ENCODE data around the gene AP2A1.
A peak's percentile ranks its signal among the peaks of the same experiment; 100 is the strongest.
"Not testable (repeated sequence)": the region's sequence is repeated elsewhere in the genome, so short reads cannot be mapped to it uniquely, and the experiment has no call there.

The AP2A1 gene

DNA sequence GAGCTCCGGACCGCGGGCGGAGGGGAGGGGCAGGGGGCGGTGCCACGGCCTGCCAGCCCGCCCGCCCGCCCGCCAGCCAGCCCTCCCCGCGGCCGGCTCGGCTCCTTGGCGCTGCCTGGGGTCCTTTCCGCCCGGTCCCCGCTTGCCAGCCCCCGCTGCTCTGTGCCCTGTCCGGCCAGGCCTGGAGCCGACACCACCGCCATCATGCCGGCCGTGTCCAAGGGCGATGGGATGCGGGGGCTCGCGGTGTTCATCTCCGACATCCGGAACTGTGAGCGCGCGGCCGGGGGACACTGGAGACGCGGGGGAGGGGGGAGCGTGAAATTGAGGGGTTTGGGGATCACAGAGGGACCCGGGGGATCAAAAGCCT is at the start of gene AP2A1:
AP2A1 (plus strand) TSS at position 72 of the 370 bp plus-strand sequence; CDS start at position 205, 133 bp downstream.
- DNase-seq = no peak

DNA sequence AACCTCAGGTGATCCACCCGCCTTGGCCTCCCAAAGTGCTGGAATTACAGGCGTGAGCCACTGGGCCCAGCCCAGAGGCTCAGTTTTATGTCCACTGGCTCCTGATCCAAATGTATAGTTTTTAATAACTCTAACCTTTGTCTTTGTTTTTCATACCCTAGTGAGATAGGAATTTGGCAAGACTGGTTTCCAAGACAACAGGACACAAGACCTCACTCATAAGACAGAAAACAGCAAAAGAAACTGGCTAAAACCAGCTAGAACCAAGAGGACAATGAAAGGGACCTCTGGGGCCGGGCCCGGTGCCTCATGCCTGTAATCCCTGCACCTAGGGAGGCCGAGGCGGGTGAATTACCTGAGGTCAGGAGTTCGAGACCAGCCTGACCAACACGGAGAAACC is 48.3 kb upstream of the AP2A1 start:
- DNase-seq = no peak

DNA sequence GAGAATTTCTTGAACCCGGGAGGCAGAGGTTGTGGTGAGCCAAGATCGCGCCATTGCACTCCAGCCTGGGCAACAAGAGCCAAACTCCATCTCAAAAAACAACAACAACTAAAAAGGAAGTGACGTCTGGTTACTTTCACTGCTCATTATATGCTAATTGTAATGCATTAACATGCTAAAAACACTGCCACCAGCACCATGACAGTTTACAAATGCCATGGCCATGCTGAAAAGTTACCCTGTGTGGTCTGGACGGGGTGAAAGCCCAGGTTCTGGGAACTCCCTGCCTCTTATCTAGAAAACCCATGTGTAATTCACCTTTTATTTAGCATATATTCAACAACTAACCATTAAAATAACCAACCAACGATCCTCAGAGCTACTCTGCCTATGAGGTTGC is 47.8 kb upstream of the AP2A1 start:
- DNase-seq = no peak

DNA sequence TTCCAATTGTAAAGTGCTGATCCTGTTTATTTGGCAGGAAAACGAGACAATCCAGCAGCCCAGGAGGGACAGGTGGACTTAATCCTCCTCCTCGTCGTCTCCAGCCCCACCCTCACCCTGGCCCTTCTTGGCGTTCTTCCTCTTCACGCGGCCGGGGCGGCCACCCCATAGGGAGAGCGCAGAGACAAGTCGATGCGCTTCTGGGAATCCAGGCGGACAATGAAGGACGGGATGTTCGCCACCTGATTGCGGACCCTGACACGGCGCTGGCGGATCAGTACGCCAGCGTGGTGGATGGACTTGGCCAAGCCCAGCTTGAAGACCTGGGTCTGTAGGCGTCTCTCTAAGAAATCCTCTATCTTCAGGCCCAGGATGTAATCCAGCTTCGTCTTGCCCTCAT is 47.4 kb upstream of the AP2A1 start:
- DNase-seq = not testable (repeated sequence)

DNA sequence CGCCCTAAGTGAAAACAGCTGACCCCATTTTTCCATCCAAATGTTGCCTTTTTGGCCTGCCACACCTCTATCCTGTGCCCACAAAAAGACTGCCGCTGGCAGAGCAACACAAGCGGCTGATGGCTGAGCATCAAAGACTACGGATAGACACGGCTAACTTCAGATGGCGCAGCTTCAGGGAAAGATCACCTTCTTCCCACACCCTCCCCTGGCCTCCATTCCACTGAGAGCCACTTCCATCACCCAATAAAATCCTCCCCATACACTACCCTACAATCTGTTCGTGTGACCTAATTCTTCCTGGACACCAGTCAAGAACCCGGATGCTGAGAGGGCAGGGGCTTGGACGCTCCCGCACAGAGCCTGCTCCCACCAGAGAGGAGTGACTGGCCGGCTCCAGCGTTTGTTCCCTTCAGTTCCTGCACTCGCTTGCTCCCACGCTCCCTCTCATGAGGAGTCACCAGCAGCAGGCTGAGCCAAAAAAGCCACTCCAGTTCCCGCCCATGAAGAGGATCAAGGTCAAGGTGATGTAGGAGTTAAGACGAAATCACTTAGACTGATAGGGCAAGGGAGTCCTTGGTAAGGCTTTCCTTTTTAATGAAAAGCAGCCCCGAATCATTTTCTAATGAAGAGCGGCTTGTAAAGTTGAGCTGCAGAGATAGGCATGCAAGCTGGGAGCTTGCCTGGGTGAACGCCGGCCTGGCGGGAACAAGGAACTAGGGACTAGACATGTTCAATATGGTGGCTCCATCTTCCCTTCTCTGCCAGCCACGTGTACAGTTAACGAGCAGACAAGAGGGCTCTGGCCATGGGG is 39.4 kb upstream of the AP2A1 start:
- no peak for DNase-seq

DNA sequence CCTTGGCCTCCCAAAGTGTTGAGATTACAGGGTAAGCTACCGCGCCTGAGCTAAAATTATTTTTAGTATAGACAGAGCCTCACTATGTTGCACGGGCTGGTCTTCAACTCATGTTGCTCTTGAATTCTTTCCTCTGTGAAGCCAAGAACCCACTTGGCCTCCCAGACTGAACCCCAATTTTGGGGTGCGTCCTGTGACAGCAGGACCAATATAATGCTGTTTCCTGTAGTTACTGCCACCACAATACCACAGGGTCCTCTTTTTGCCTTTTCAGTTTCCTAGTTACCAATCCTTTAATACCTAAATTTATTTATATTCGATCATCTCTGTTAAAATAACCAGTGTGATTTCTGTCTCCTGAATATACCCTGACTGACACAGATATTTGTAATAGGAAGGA is 36.6 kb upstream of the AP2A1 start:
- DNase-seq = no peak

DNA sequence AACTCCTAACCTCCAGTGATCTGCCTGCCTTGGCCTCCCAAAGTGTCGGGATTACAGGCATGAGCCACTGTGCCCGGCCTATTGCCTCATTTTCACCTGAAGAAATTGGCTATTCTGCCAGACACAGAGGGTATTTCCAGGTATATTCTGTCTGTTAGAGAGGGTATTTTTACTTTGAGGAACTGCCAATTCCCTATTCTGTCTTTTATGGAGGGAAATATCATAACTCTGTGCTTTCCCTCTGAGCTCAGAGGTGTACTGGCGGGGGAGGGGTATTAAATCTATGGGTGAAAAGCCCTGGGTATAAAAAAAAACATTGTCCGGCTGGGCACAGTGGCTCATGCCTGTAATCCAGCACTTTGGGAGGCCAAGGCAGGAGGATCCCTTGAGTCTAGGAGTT is 28.5 kb upstream of the AP2A1 start:
- no peak for DNase-seq

DNA sequence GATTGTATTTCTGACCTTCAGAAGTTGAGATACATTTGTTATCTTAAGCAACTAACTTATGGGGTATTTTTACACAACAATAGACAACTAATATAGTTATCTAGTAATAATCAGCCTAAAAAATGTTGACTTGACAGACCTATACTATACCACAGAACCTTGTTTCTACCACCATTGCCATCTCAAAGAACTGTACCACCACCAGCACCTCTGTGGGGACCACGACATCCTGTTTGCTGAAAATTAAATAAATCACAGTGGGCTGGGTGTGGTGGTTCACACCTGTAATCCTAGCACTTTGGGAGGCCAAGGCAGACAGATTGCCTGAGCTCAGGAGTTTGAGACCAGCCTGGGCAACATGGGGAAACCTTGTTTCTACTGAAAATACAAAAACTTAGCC is 27.7 kb upstream of the AP2A1 start:
- DNase-seq = no peak

DNA sequence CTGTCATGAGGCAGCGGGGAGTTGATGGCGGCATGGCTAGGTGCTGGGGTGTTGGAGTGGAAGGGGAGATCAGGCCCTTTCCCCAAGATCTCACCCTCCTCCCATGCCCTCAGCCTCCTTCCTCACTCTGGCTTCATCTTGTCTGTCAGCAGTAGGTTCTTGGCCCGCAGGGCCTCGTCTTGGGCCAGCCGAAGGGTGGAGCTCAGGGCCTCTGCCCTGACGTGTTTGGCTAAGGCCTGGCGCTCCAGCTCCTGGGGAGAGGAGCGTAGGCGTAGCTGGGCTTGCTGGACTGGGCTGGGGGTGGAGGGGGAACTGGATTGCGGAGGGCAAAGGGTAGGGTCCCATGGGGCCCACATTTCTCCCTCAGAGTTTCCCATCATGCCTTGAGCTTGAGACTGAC is 26.9 kb upstream of the AP2A1 start:
- no peak for DNase-seq

DNA sequence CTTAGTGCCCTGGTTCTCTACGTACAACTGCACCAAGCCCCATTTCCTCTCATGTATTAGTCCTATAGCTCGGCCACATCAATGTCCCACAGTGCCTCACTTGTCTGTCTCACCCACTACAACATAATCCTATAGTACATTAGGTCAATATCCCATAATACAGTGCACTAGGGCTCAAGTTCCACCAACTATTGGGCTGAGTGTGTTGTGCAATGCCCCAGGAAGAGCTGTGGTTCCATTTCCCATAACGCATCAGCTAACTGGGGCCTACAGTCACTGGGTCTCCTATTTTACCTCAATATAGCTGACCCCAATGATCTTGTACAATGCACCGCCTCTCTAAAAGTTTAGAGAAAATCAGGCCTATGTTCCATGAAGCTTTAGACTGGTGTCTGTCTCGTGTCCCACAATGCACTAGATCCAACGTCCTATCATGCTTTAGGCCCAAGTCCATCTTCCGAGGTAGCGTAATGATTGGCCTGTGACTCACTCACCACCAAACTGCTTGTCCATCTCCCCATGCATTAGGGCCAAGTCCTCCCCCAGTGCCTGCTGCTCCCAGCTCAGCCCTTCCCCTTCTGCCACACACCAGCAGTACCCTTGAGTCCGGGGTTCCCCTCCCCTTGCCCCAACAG is 25.5 kb upstream of the AP2A1 start:
- no peak for DNase-seq

DNA sequence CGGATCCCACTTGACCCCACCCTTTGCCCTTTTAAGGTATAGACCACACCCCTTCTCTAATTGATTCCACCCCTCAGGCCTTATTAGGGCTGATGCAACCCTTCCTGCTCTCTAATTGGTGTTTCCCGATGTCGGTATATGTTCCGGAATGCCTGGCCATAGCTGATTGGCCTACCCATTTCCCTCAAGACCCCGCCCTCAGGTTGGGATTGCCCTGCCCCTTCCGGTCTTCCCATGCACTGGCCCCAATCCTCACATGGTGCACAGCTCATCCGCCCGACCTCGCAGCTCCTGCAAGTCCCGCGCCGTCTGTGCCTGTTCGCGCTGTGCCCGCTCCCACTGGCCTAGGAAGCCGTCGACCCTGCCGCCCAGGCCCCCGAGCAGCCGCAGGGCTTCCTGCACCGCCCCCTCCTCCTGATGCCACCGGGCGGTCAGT is 21.8 kb upstream of the AP2A1 start:
- DNase-seq = no peak

DNA sequence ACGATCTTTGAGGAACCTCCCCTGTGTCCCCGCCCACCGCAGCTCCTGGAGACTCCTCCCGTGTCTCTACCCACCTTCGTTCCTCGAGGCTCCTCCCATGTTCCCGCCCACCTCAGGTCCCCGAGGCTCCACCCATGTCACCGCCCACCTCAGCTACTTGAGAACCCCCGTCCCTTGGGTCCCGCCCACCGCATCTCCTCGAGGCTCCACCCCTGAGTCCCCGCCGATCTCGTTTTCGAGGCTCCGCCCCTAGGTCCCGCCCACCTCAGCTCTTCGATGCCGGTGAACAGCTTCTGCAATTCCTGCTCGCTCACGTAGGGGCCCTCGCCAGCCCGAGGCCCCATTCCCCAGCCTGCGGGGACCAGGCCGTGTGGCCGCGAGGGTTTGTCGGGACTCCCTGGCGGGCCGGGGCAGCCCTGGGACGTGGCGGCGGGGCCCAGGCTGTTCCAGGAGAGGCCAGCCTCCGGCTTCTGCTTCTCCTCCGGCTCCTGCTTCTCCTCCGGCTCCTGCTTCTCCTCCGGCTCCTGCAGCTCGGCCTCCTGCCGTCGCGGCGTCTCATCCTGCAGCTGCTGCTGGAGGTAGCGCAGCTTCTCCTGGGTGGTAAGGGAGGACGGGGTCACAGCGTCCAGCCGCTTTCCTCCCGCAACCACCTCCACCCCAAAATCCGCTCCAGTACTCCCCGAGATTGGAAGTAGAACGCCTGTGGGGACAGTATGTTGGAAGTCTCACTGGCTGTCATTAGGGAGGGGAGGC is 20.4 kb upstream of the AP2A1 start:
- DNase-seq = no peak

DNA sequence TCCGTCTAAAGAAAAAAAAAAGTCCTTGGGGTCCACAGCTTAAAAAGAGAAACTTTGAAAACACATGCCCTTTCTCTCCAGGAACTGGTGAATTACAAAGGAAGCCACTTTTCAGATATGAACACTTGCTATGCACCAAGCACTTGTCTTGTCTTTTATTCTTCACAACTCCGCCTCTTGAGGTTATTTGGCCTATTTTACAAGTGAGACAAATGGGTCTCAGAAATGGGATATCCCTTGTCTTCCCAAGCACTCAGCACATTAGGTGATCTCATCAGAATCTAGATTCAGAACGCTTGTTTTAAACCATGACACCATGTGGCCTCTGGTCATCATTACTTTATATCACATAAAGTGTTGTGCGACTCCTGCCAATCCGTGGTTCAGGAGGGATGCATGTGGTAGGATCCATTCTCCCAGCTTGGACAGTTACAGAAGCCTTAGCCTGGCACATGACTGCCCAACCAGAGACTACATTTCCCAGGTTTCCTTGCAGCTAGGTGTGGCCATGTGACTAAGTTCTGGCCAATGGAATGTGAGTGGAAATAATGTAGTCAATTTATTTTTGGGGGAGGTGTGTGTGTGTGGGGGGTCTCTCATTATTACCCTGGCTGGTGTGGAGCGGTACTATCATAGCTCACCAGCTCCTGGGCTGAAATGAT is 17.6 kb upstream of the AP2A1 start:
- DNase-seq = no peak

DNA sequence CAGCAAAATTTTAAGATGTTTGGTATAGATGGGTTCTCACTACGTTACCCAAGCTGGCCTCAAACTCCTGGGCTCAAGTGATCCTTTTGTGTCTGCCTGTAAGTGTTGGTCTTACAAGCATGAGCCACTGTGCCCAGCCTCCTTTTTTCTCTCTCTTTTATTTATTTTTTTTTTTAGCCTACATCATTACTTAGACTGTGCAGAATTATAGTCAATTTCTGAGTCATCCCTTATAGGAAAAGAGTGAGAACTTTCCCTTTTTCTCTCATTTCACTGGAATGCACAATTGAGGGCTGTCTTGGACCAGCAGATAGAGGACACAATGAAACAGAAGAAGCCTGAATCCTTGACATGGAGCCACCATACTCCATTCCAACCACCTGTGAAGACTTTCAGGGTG is 17.0 kb upstream of the AP2A1 start:
- DNase-seq = no peak

DNA sequence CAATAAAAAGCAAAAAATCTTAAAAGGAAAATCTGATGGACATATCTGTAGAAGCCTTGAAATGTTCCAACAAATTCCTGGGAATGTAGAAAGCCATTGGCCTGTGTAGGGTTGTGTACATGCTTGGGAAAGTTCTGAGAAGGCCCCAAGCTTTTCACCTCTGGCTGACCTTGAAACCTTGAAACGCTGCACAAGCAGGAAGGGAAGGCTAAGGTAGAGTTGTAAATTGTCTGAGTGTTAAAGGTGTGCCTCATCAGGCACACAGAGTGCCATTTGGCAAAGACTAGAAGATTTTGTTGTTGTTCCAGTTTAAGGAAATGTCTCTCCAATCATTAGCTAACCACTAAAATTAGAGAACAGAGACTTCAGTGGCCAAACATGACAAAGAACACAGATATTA is 14.1 kb upstream of the AP2A1 start:
- no peak for DNase-seq

DNA sequence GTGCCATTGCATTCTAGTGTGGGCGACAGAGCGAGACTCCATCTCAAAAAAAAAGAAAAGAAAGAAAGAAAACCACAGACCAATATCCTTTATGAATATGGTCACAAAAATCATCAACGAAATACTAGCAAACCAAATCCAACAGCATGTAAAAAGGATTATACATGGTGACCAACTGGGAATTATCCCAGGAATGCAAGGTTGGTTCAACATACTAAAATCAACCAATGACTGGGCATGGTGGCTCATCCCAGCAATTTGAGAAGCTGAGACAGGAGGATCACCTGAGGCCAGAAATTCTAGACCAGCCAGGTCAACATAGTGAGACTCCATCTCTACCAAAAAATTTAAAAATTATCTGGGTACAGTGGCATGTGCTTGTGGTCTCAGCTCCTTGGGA is 10.8 kb upstream of the AP2A1 start:
- no peak for DNase-seq

DNA sequence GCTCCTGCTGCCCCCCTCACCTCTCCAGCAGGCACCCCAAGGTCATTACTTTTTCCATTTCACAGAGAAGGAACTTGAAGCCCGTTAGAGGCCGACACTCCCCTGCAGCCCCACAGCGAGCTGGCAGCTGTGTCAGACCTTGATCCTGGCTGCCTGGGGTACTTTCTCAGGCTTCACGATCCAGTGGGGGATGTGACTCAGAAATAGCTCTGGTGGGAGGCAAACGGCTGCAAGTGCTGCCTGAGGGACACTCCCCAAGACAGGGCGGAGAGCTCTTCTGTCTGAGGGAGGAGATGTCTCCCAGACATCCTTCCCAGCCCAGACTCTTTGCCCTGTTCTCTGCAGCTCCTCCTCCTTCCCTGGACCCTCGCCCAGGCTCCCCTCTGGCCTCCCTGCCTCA is 8.5 kb upstream of the AP2A1 start:
- DNase-seq = no peak

DNA sequence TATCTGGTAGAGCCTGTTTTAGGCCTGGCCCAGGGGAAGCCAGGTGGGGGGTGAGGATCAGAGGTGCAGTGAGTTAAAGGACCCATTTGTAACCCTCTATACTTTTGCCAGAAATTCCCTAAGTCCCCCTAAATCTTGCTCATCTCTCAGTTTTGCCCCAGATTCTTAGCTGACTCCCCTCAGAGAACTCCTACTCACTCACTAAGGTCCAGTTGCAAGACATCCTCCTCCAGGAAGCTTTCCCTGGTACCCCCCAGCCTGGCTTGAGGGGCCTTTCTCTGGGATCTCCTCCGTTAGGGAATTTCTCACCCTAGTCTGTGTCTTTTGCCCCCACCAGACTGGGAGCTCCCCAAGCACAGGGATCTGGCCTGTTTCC is 5.6 kb upstream of the AP2A1 start:
- no peak for DNase-seq

DNA sequence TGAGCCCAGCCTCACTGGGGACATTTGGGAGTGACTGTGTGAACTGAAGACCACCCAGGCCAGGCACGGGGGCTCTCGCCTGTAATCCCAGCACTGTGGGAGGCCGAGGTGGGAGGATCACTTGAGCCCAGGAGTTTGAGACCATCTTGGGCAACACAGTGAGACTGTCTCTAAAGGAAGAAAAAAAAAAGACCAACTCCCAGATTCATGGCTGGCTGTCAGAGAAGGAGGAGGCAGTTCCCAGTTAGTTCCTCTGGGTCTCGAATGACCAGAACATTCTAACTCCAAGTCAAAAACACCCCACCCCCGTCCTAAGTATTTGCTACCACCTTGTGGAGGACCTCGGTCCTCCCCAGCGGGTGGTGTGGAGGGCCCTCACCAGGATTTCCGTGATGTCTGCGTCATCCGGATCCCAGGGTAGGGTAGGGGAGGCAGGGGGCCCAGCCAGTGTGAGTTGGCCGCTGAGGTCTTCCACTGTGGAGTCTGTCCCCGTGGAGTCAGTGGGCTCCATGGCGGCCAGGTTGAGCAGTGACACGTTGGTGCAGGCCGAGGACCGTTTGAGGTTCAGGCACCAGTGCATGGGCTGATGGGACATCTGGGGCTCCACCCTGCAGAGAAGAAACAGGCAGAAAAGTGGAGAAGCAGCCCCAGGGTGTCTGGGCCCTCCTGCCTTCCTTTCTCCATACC is 5.0 kb upstream of the AP2A1 start:
- DNase-seq = no peak

DNA sequence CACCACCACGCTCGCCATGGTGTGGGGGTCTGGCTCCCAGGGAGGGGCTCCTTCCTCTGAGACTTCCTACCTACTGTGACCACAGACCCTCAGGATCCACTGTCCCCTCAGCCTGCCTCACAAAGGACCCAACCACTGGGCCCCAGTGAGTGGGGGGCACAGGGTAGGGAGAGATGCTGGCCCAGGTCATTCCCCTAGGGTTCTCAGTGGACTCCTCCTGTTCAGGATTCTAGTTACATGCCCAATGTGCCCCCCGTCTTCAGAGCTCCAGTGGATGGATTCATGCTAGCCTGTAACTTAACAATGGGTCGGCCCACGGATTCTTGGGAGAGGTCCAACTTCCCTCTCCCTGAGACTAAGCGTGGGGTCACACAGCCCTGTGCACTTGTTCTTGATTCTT is 3.6 kb upstream of the AP2A1 start, which contains the start of gene TSKS:
TSKS (minus strand) TSS at position 77 of the 400 bp plus-strand sequence; CDS start at position 18, 59 bp downstream.
- no peak for DNase-seq

DNA sequence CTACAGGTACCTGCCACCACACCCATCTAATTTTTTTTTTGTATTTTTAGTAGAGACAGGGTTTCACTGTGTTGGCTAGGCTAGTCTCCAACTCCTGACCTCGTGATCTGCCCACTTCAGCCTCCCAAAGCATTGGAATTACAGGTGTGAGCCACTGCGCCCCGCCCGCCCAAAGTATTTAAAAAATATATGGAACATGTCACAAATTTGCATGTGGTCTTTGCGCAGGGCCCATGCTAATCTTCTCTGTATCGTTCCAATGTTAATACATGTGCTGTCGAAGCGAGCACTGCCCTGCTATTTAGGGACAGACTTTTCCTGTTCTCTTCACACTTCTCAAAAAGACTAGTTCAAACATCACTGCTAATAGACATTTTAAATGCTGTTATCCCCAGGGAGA is 2.5 kb upstream of the AP2A1 start:
- no peak for DNase-seq

DNA sequence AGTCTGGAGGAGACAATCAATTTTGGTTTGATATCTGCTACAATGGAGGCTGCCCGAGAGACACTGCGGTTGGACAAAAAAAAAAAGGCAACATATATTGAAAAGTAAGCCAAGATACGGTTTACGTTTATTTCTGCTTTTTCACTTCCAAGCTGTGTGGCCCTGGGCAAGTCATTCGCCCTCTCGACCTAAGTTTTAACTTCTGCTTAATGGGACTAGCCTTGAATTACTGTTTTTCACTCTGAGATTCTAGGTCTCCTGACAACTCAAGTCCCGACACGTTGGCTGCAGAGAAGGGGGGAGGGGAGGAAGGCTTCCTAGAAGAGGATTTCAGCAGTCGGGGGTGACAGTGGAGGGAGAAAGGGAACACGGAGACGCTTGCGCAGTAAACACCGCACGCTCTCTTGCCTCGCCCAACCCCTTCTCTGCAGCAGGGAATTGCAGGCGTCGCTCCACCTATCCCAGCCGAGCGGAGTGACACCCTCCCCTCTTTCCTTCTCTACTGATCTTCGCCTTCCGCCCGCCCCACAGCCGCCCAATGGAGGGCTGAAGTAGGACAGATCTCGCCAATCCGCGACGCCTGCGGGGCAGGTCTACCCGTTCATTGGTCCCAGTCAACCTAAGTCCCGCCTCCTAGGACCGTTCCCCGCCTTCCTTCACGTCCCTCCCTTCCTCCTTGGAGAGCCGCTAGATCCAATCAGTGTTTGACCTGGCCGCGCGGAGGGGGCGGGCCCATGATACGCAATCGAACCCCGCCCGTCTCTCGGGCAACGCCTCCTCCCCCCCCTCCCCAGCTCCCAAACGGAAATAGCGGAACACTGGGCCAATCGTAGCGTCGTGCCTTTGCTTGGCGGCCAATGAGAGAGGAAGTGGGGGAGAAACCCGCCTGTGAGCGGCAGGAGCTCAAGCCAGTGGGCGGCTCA is 533 bp upstream of the AP2A1 start:
- peak; percentile 98 for DNase-seq

All from NCI-H510A (cell line).